Calu3 (cell line): ENCODE results near the gene TP53I11. TPM values are rescaled to one million over a fixed set of nuclear protein-coding genes. Genes with fewer than 3 reads are reported as not detected.

ENCODE experiments used
- BruUV-seq: library from RNA; stranded (reverse); fragments of 400-500 nt; replicated peaks from 2 replicates; lab custom pipeline; 2021; lab: Mats Ljungman, UMichigan
- CTCF ChIA-PET: fragments of 300-600 bp; sonication (Branson Sonifier 250); formaldehyde crosslinking; loops from one replicate; lab custom pipeline; 2022; ENCODE audit warnings: antibody characterized with exemption; lab: Charles Lee
- DNase-seq: peaks from one replicate; pipeline ENCODE4 v3.0.0; 2022
- H3K27ac Mint-ChIP-seq: one replicate; pipeline ENCODE4 v1.8.0; 2022; ENCODE audit warnings: mixed read lengths; ENCODE audit not compliant: unreplicated experiment
- H3K27me3 Mint-ChIP-seq: one replicate; pipeline ENCODE4 v1.8.0; 2022; ENCODE audit warnings: mixed read lengths; ENCODE audit not compliant: unreplicated experiment
- H3K36me3 Mint-ChIP-seq: one replicate; pipeline ENCODE4 v1.8.0; 2022; ENCODE audit warnings: mild to moderate bottlenecking, moderate library complexity, mixed read lengths; ENCODE audit not compliant: insufficient read depth, unreplicated experiment
- H3K4me1 Mint-ChIP-seq: one replicate; pipeline ENCODE4 v1.8.0; 2022; ENCODE audit warnings: mild to moderate bottlenecking, low read depth, mixed read lengths; ENCODE audit not compliant: unreplicated experiment
- H3K4me3 Mint-ChIP-seq: one replicate; pipeline ENCODE4 v1.8.0; 2022; ENCODE audit warnings: mild to moderate bottlenecking, low read depth, moderate library complexity, mixed read lengths; ENCODE audit not compliant: unreplicated experiment
- H3K9me3 Mint-ChIP-seq: one replicate; pipeline ENCODE4 v1.8.0; 2022; ENCODE audit warnings: low read depth, mixed read lengths; ENCODE audit not compliant: unreplicated experiment
- CTCF ChIP-seq: fragments of 200-600 bp; IDR thresholded peaks from one replicate; pipeline ENCODE4 v1.8.0; 2022; ENCODE audit warnings: antibody characterized with exemption; ENCODE audit not compliant: unreplicated experiment
- intact Hi-C: fragments of 100-400 bp; cut with micrococcal nuclease; formaldehyde crosslinking; loops from one replicate; pipeline ENCODE4 v1.10.0; 2022; ENCODE audit not compliant: unreplicated experiment
- total RNA-seq: library from RNA; stranded (reverse); gene quantifications from 2 replicates; pipeline ENCODE4 v1.2.3, GENCODE V29; 2022

The TP53I11 gene
- total RNA-seq, 1 experiment from 2014 or later = 27.8 TPM

DNA sequence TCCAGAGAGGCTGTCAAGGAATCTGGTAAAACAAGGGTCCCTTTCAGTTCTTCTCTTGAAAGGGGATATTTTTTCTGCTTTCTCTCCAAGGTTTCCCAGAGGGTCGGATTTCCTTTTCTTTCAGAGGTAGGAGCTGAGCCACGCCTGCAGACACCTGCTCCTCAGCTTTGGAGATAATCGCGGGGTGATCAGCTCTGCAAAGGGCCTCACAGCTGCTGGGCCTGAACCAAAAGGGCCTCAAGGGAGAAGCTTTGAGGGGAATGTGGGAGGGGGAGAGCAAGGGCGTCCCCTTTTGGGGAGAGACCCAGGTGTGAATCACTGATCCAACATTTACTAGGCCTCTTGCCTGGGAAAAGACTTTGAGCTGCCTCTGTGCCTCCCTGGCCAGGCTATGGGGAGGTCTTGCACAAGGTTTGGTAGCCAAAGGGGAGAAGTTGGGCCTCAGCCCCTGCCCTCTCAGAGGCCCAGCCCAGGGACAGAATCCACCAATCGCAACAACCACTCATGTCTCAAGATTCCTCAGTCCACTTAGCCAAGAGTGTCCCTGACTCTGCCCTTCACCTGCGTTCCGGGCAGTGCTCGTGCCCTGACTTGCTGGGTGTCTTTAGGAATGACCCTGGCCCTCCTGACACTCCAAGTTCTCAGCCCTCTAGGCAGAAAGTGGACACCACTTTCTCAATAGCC lies 14.0 kb upstream of the TP53I11 start:
- no peaks in the 10 kb centered on the region for H3K36me3 Mint-ChIP-seq
- H3K27ac Mint-ChIP-seq = no peak overlapping the region
- intact Hi-C loops = no loop called here
- DNase-seq = no peak
- H3K4me1 Mint-ChIP-seq = no peaks in the 10 kb centered on the region
- H3K27me3 Mint-ChIP-seq = peaks cover 14% of the 10 kb centered on the region
- H3K4me3 Mint-ChIP-seq = no peak overlapping the region
- no peak for TF ChIP-seq CTCF
- CTCF ChIA-PET = no interaction called here
- BruUV-seq = no TSS peak
- no peaks in the 10 kb centered on the region for H3K9me3 Mint-ChIP-seq

DNA sequence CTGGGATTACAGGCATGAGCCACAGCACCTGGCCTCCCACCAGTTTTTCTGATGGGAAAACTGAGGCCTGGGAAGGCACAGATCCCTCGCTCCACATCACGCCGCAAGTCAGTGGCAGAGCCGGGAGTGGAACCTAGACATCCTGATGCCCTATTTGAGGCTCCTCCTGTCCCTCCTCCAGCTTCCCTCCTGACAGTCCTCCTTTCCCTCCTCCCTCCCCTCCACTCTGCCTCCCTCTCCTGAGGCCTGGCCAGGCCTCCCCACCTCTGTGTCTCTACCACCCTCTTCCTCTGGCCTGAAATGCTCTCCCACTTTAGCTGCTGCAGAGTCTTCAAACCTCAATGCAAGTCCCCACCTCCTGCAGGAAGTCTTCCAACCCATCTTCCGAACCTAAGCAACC lies 13.3 kb upstream of the TP53I11 start:
- H3K4me1 Mint-ChIP-seq = peaks cover 4% of the 10 kb centered on the region
- TF ChIP-seq CTCF = no peak
- H3K27me3 Mint-ChIP-seq = peaks cover 14% of the 10 kb centered on the region

GRCh38 chr11:44963136-44963535 lies 12.5 kb upstream of the TP53I11 start:
- H3K27ac Mint-ChIP-seq = no peak overlapping the region
- DNase-seq = no peak
- CTCF ChIA-PET = no interaction called here
- BruUV-seq = no TSS peak
- intact Hi-C loops = no loop called here
- no peaks in the 10 kb centered on the region for H3K9me3 Mint-ChIP-seq
- peaks cover 14% of the 10 kb centered on the region for H3K27me3 Mint-ChIP-seq
- peaks cover 12% of the 10 kb centered on the region for H3K4me1 Mint-ChIP-seq
- H3K36me3 Mint-ChIP-seq = peaks cover 3% of the 10 kb centered on the region
- H3K4me3 Mint-ChIP-seq = no peak overlapping the region
- TF ChIP-seq CTCF = no peak

More for the DNA sequence above, 13.3 kb upstream of the TP53I11 start:
- BruUV-seq = no TSS peak
- CTCF ChIA-PET = no interaction called here
- intact Hi-C loops = no loop called here
- Mint-ChIP-seq H3K27ac (no peak overlapping the region), H3K9me3 (no peaks in the 10 kb centered on the region), H3K36me3 (no peaks in the 10 kb centered on the region), H3K4me3 (no peak overlapping the region)
- no peak for DNase-seq

GRCh38 chr11:44962464-44962863 lies 11.8 kb upstream of the TP53I11 start:
- no peaks in the 10 kb centered on the region for H3K9me3 Mint-ChIP-seq
- intact Hi-C loops = no loop called here
- H3K4me3 Mint-ChIP-seq = no peak overlapping the region
- peaks cover 17% of the 10 kb centered on the region for H3K4me1 Mint-ChIP-seq
- BruUV-seq = no TSS peak
- peaks cover 14% of the 10 kb centered on the region for H3K27me3 Mint-ChIP-seq
- no peak for DNase-seq
- CTCF ChIA-PET = no interaction called here
- peaks cover 5% of the 10 kb centered on the region for H3K36me3 Mint-ChIP-seq
- no peak for TF ChIP-seq CTCF
- H3K27ac Mint-ChIP-seq = no peak overlapping the region
